ENCODE data around the gene RCBTB2. TPM values are rescaled to one million over a fixed set of nuclear protein-coding genes. Genes with fewer than 3 reads are reported as not detected.

The RCBTB2 gene
- total RNA-seq, 2 experiments from 2014 or later: 6.1 to 6.5 TPM

DNA sequence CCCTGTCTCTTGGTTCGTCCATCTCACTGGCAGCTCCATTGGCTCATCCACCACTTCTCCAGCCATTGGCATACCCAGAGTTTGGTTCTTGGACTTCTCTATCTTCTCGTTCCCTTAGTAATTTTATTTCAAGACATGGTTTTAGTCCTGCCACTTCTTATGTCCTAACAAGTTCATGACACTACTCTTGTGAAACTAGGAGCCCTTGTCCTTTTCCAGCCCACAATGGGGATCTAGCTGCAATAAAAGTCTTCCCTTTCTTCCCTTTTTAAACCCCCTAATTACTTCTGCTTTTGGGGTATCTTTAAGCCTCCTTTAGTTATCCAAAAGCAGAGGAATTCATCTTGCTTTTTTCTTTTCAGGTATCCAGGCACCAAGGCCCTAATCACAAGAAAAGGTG is 2.9 kb upstream of the RCBTB2 start:
- ATAC-seq (ENCODE audit: poor library complexity): no peak

DNA sequence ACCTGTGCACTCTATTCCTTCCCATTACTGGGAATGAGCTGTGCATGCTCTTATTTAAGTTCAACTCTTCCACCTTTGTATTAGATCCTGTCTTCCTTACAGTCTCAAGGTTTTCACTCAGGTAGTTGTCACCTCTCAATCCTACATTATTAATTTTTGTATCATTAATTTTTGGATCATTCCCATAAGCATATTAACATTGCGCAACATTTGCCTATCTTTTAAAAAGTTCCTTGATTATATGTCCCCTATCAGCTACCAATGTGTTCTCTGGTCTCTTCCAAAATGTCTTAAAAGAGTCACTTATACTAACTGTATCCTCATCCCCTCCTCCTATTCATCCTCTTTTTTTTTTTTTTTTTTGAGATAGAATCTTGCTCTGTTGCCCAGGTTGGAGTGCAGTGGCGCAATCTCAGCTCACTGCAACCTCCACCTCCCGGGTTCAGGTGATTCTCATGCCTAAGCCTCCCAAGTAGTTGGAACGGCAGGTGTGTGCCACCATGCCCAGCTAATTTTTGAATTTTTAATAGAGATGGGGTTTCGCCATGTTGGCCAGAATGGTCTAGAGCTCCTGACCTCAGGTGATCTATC is 2.1 kb upstream of the RCBTB2 start:
- peaks cover 31% of the 10 kb centered on the region for H3K4me1 ChIP-seq (ENCODE audit: insufficient read depth, low read length)
- no peak for ATAC-seq (ENCODE audit: poor library complexity)
- no peak for DNase-seq
- no peak overlapping the region for H3K4me3 ChIP-seq (ENCODE audit: low read length)
- H3K36me3 ChIP-seq (ENCODE audit: insufficient read depth, low read length): no peaks in the 10 kb centered on the region
- peaks cover 3% of the 10 kb centered on the region for H3K9me3 Mint-ChIP-seq
- H3K36me3 Mint-ChIP-seq (ENCODE audit: low read depth): peaks cover 5% of the 10 kb centered on the region
- H3K27me3 ChIP-seq (ENCODE audit: control insufficient read depth in 1 of 2, insufficient read depth in 2 of 2, low read length in 2 of 2): no peaks in the 10 kb centered on the region
- peaks cover 30% of the 10 kb centered on the region for H3K4me1 Mint-ChIP-seq (ENCODE audit: low read depth)
- no peak overlapping the region for H3K4me3 Mint-ChIP-seq
- H3K27ac Mint-ChIP-seq: peak overlapping the region; percentile 90
- H3K27me3 Mint-ChIP-seq: no peaks in the 10 kb centered on the region
- CTCF ChIA-PET: interaction anchor here (0.5 to 1.2 kb wide), 3 partner anchors 45 to 324 kb away, joined by 3 to 5 read pairs (median 3); no protein-coding TSS in a partner anchor
- no peaks in the 10 kb centered on the region for H3K9me3 ChIP-seq (ENCODE audit: control insufficient read depth in 1 of 2, insufficient read depth in 1 of 2, low read length in 2 of 2)
- intact Hi-C loops (cut with DNase I, micrococcal nuclease): loop anchor here in 1 of 2 experiments (5.0 kb wide), 3 partner anchors 43 to 233 kb away; partner anchors contain the start of genes LPAR6 and RB1
- TF ChIP-seq, protein P1, sequence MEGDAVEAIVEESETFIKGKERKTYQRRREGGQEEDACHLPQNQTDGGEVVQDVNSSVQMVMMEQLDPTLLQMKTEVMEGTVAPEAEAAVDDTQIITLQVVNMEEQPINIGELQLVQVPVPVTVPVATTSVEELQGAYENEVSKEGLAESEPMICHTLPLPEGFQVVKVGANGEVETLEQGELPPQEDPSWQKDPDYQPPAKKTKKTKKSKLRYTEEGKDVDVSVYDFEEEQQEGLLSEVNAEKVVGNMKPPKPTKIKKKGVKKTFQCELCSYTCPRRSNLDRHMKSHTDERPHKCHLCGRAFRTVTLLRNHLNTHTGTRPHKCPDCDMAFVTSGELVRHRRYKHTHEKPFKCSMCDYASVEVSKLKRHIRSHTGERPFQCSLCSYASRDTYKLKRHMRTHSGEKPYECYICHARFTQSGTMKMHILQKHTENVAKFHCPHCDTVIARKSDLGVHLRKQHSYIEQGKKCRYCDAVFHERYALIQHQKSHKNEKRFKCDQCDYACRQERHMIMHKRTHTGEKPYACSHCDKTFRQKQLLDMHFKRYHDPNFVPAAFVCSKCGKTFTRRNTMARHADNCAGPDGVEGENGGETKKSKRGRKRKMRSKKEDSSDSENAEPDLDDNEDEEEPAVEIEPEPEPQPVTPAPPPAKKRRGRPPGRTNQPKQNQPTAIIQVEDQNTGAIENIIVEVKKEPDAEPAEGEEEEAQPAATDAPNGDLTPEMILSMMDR (IDR thresholded peaks at IDR 0.05): no peak
- POLR2A ChIA-PET: interaction anchor here (1.1 to 4.9 kb wide), 6 partner anchors 17 to 575 kb away, joined by 3 to 132 read pairs (median 52); no protein-coding TSS in a partner anchor
- H3K27ac ChIP-seq (ENCODE audit: low read depth in 1 of 2, low read length in 2 of 2): no peak overlapping the region

More for the DNA sequence above, 2.9 kb upstream of the RCBTB2 start:
- H3K4me3 ChIP-seq (ENCODE audit: low read length): no peak overlapping the region
- Mint-ChIP-seq H3K9me3 (peaks cover 3% of the 10 kb centered on the region), H3K27ac (peak overlapping the region; percentile 40), H3K27me3 (no peaks in the 10 kb centered on the region), H3K4me3 (peak overlapping the region; percentile 1), H3K36me3 (ENCODE audit: low read depth) (peaks cover 5% of the 10 kb centered on the region), H3K4me1 (ENCODE audit: low read depth) (peaks cover 23% of the 10 kb centered on the region)
- no peaks in the 10 kb centered on the region for H3K9me3 ChIP-seq (ENCODE audit: control insufficient read depth in 1 of 2, insufficient read depth in 1 of 2, low read length in 2 of 2)
- POLR2A ChIA-PET: interaction anchor here (0.9 to 1.5 kb wide), 2 partner anchors 16 to 26 kb away, joined by 3 to 4 read pairs; no protein-coding TSS in a partner anchor
- intact Hi-C loops (cut with DNase I, micrococcal nuclease): no loop called here
- H3K36me3 ChIP-seq (ENCODE audit: insufficient read depth, low read length): no peaks in the 10 kb centered on the region
- CTCF ChIA-PET: no interaction called here
- H3K27me3 ChIP-seq (ENCODE audit: control insufficient read depth in 1 of 2, insufficient read depth in 2 of 2, low read length in 2 of 2): no peaks in the 10 kb centered on the region
- H3K4me1 ChIP-seq (ENCODE audit: insufficient read depth, low read length): peaks cover 31% of the 10 kb centered on the region
- TF ChIP-seq, protein P1 (IDR thresholded peaks at IDR 0.05): no peak
- no peak overlapping the region for H3K27ac ChIP-seq (ENCODE audit: low read depth in 1 of 2, low read length in 2 of 2)
- DNase-seq: no peak

DNA sequence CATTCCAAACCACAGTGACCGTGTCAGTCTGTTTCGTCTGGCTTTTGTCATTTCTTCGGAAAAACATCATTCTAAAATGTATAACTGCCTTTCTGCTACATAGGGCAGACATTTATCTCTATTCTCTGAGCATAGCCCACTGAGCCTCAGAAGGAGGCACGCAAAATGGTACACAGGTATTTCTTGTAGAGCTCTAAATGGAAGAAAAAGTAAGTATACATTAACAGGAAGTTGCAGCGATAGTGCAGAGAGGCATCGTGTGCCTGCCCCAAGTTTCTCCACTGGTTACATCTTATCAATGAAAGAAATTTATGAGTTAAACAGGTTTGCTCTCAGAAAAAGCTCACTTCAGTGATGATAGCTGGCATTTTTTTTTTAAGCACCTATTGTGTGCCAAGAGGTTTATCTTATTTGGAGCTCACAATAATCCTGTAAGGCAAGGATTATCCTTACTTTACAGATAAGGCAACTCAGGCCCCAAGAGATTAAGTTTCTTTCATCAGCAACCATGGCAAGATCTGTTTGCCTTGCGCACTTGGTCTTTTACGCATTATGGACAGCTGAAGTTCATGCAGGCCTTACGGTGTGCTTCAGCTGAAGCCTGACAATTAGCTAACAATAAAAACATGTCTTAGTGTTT is 1.2 kb upstream of the RCBTB2 start:
- TF ChIP-seq, protein P1 (IDR thresholded peaks at IDR 0.05): no peak
- Mint-ChIP-seq H3K36me3 (ENCODE audit: low read depth) (peaks cover 5% of the 10 kb centered on the region), H3K4me3 (peak overlapping the region; percentile 97), H3K27ac (peak overlapping the region; percentile 90), H3K9me3 (peaks cover 3% of the 10 kb centered on the region), H3K27me3 (no peaks in the 10 kb centered on the region), H3K4me1 (ENCODE audit: low read depth) (peaks cover 30% of the 10 kb centered on the region)
- POLR2A ChIA-PET: interaction anchor here (0.8 to 4.9 kb wide), 14 partner anchors 8 to 910 kb away, joined by 3 to 132 read pairs (median 7); partner anchors contain the start of genes CAB39L and SETDB2
- Histone ChIP-seq H3K4me1 (ENCODE audit: insufficient read depth, low read length) (peaks cover 31% of the 10 kb centered on the region), H3K4me3 (ENCODE audit: low read length) (no peak overlapping the region), H3K27me3 (ENCODE audit: control insufficient read depth in 1 of 2, insufficient read depth in 2 of 2, low read length in 2 of 2) (no peaks in the 10 kb centered on the region), H3K27ac (ENCODE audit: low read depth in 1 of 2, low read length in 2 of 2) (peak overlapping the region in 1 of 2 donors; percentile 28), H3K9me3 (ENCODE audit: control insufficient read depth in 1 of 2, insufficient read depth in 1 of 2, low read length in 2 of 2) (no peaks in the 10 kb centered on the region), H3K36me3 (ENCODE audit: insufficient read depth, low read length) (no peaks in the 10 kb centered on the region)
- intact Hi-C loops (cut with DNase I, micrococcal nuclease): loop anchor here (2.0 to 5.0 kb wide), 4 partner anchors 29 to 232 kb away; partner anchors contain the start of genes LPAR6 (in 1 of the 2) and RB1 (in 1 of the 2)
- CTCF ChIA-PET: interaction anchor here (1.2 kb wide), 2 partner anchors 46 to 200 kb away, joined by 3 to 5 read pairs; no protein-coding TSS in a partner anchor
- no peak for ATAC-seq (ENCODE audit: poor library complexity)
- peak in 1 of 14 experiments; percentile 15 for DNase-seq
